Measurements from ENCODE around the gene ACSL6. TPM values are rescaled to one million over a fixed set of nuclear protein-coding genes. Genes with fewer than 3 reads are reported as not detected.

The ACSL6 gene
- total RNA-seq, 1 donor from 2014 or later: 2.7 TPM

DNA sequence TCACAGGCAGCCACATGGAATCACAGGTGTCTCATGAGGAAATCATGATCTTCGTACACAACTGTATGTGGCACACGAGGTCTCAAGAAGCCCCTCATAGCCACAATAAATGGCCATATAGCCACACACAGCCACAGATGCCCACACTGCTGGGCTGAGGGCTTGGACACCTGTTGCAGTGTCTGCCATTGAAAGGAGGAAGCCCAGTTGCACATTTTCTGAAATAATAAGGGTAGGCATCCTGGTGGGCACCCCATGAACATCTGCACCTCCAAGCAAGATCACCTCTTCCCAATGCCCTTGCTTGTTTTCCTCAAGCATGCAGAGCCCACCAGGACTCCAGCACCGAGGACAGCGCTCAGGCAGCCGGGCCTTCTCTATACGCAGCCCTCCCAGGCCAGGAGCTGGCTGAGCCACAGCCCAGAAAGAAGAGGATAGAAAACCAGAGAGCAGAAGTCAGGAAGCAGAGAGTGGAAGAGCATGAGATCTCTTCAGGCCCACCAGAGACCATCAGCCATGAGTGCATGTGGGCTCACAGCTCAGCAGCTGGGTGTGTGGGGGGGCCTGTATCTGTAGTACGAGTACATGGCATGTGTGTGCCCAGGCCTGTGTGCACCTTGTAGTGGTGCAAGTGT is 1.0 kb upstream of the ACSL6 start:
- H3K27ac ChIP-seq (replicated peaks): no peak overlapping the region
- intact Hi-C loops (cut with micrococcal nuclease): no loop called here
- H3K4me1 ChIP-seq: peaks cover 30% of the 10 kb centered on the region
- H3K9me3 ChIP-seq (replicated peaks): no peaks in the 10 kb centered on the region
- H3K4me3 ChIP-seq: peak overlapping the region; percentile 72
- peak; percentile 43 for DNase-seq
- TF ChIP-seq, protein P1, sequence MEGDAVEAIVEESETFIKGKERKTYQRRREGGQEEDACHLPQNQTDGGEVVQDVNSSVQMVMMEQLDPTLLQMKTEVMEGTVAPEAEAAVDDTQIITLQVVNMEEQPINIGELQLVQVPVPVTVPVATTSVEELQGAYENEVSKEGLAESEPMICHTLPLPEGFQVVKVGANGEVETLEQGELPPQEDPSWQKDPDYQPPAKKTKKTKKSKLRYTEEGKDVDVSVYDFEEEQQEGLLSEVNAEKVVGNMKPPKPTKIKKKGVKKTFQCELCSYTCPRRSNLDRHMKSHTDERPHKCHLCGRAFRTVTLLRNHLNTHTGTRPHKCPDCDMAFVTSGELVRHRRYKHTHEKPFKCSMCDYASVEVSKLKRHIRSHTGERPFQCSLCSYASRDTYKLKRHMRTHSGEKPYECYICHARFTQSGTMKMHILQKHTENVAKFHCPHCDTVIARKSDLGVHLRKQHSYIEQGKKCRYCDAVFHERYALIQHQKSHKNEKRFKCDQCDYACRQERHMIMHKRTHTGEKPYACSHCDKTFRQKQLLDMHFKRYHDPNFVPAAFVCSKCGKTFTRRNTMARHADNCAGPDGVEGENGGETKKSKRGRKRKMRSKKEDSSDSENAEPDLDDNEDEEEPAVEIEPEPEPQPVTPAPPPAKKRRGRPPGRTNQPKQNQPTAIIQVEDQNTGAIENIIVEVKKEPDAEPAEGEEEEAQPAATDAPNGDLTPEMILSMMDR (IDR thresholded peaks at IDR 0.05; ENCODE audit: borderline replicate concordance): no peak
- H3K27me3 ChIP-seq (ENCODE audit: low read depth): peaks cover 25% of the 10 kb centered on the region
- H3K36me3 ChIP-seq: no peaks in the 10 kb centered on the region

DNA sequence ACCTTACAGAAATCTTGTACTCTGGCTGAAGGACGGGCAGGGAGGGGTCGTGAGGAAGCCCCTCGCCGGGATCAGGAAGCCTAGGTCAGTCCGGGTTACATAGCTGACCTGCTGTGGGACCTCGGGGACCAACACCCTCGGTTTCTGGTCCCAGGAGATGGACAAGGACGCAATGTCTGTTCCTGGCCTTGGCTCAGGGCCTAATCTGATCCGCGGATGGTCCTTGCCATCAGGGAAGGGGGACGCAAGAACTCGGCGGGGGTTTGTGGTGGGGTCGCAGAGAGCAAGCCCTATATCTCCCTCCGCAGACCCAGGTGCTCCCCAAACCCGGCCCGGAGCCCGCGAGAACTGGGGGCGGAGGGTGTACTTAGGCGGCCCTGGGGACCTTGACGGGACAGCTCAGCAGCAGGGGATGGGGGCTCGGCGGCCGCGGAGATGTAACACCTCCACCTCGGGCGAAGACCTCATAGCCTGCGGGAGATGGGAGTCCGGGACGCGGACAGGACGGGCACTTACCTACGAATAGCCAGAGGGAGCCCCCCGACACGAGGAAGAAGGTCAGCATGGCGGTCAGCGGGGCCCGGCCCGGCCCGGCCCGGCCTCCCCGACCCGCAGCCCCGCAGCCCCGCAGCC is 353 bp downstream of the ACSL6 start:
- TF ChIP-seq, protein P1 (IDR thresholded peaks at IDR 0.05; ENCODE audit: borderline replicate concordance): no peak
- Histone ChIP-seq H3K36me3 (no peaks in the 10 kb centered on the region), H3K4me3 (peak overlapping the region; percentile 72), H3K27ac (replicated peaks) (no peak overlapping the region), H3K27me3 (ENCODE audit: low read depth) (peaks cover 24% of the 10 kb centered on the region), H3K9me3 (replicated peaks) (no peaks in the 10 kb centered on the region), H3K4me1 (peaks cover 33% of the 10 kb centered on the region)
- no peak for DNase-seq
- intact Hi-C loops (cut with micrococcal nuclease): no loop called here

DNA sequence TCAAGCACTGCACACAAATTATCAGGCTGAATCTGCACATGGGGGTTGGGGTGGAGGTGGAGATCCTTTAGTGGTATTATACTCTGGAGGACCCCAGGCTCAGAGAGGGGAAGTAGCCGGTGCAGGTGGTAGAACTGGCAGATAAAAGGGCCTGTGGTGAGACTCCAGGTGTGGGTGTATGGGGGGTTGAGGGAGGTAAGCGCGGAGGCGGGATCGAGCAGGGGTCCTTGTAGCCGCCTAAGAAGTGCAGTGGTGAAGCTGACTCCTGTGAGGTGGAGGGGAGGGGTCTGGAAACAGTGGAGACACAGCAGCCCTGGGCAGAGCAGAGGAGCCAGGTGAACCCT is 841 bp downstream of the ACSL6 start:
- Histone ChIP-seq H3K4me3 (peak overlapping the region; percentile 72), H3K27me3 (ENCODE audit: low read depth) (peaks cover 24% of the 10 kb centered on the region), H3K36me3 (no peaks in the 10 kb centered on the region), H3K4me1 (peaks cover 33% of the 10 kb centered on the region), H3K27ac (replicated peaks) (no peak overlapping the region), H3K9me3 (replicated peaks) (no peaks in the 10 kb centered on the region)
- TF ChIP-seq, protein P1 (IDR thresholded peaks at IDR 0.05; ENCODE audit: borderline replicate concordance): no peak
- intact Hi-C loops (cut with micrococcal nuclease): no loop called here
- DNase-seq: no peak

DNA sequence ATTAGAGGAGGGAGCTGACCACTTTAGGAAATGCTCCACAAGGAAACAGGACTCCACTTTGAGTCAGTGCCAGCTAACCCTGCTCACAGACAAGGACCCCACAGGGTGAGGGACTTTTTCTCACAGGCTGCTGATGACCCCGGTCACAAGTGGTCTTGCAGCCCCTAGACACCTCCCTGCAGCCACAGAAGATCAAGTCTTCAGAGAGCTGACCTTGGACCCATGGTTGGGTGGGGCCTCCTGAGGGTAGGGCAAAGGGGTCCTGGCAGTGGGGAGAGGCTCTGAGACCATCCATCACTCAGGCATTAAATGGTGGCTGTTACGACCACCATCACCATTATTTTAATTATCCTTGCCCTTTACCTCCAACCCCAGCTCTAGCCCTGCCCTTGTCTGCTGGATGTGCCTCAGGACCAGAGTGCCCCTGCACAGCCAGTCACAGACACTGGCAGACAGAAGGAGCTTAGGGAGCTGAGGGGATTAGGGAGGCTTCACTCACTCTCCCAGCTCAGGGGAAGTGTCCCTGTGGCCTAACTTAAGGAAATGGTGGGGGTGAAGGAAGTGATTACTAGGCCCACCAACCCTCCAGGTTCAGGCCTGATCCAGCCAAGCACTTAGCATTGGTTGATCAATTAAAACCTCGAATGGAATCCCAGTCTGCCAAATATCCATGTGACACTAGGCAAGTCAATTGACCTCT is 1.6 kb downstream of the ACSL6 start:
- intact Hi-C loops (cut with micrococcal nuclease): loop anchor here (5.0 kb wide), 1 partner anchor 418 kb away; no protein-coding TSS in a partner anchor
- DNase-seq: no peak
- Histone ChIP-seq H3K36me3 (no peaks in the 10 kb centered on the region), H3K9me3 (replicated peaks) (no peaks in the 10 kb centered on the region), H3K27me3 (ENCODE audit: low read depth) (peaks cover 24% of the 10 kb centered on the region), H3K4me1 (peaks cover 33% of the 10 kb centered on the region), H3K27ac (replicated peaks) (no peak overlapping the region), H3K4me3 (no peak overlapping the region)
- TF ChIP-seq, protein P1 (IDR thresholded peaks at IDR 0.05; ENCODE audit: borderline replicate concordance): no peak

DNA sequence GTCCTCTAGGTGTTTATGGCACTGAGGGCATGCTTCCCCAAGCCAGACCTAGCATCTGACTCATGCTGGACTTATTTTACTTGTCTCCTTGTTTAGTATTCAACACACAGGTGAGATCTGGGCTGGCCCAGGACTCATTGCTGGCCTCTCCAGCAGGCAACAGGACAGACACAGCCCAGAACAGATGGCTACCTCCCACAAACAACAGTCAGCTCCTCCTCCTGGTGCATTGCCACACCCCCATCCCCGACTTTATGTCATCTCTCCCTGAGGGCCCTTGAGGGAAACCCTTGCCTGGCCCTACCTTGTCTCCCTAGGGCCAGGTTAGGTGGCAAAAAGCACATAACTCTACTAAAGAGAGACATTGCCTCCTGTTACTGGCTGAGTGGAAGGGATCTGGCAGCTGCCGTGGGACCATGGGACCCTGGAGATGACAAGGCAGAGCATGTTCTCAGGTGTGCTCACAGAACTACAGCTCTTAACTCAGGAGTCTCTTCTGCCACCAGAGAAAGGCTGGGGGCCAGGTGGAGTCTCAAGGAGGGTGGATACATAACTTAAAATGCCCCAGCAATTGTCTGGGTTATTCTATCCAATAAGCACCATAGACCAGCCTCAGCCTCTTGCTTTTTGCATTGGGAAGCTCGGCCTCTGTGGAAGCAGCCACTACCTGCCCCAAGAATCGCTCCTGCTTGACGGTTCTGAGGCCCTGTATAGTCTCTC is 2.3 kb downstream of the ACSL6 start:
- Histone ChIP-seq H3K4me1 (peaks cover 35% of the 10 kb centered on the region), H3K9me3 (replicated peaks) (no peaks in the 10 kb centered on the region), H3K27ac (replicated peaks) (no peak overlapping the region), H3K4me3 (no peak overlapping the region), H3K36me3 (no peaks in the 10 kb centered on the region), H3K27me3 (ENCODE audit: low read depth) (peaks cover 24% of the 10 kb centered on the region)
- no peak for DNase-seq
- intact Hi-C loops (cut with micrococcal nuclease): loop anchor here (5.0 kb wide), 1 partner anchor 417 kb away; no protein-coding TSS in a partner anchor
- TF ChIP-seq, protein P1 (IDR thresholded peaks at IDR 0.05; ENCODE audit: borderline replicate concordance): no peak
